ENCODE results near the gene LRP8. TPM values are rescaled to one million over a fixed set of nuclear protein-coding genes. Genes with fewer than 3 reads are reported as not detected.
A peak's percentile ranks its signal among the peaks of the same experiment; 100 is the strongest.

Gene LRP8
- total and polyA plus RNA-seq, 4 donors, result 0.15 to 0.75 (median 0.29) TPM

DNA sequence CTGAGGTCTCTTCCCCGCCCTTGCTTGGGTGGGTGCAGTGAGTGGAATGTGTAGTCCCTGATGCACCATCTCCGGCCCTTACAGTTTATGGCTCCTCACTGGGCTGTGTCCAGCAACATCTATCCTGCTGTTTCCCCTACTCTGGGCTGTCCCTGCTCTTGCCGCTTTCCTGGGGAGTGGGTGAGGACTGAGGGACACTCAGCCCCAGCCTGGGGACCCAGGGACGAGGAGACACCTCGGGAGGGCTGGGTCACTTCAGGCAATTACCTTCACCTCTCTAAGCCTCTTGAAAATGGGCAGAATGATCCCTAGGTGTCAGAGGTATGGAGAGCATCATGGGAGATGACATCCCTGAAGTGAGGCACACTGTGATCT is 13.6 kb upstream of the LRP8 start:
- Histone ChIP-seq H3K9ac (ENCODE audit: low read depth in 1 of 2, low read length in 2 of 2) (no peak overlapping the region), H3K36me3 (ENCODE audit: control insufficient read depth in 4 of 4, insufficient read depth in 3 of 4, low read depth in 1 of 4, low read length in 3 of 4) (no peaks in the 10 kb centered on the region), H3K27ac (ENCODE audit: low read depth in 1 of 2, low read length in 2 of 2) (no peak overlapping the region), H3K4me3 (ENCODE audit: low read depth in 1 of 3, low read length in 3 of 3) (no peak overlapping the region), H3K9me3 (ENCODE audit: control insufficient read depth in 4 of 4, low read length in 3 of 4) (no peaks in the 10 kb centered on the region), H3K4me1 (ENCODE audit: control insufficient read depth in 4 of 4, insufficient read depth in 4 of 4, low read length in 3 of 4) (no peaks in the 10 kb centered on the region), H3K27me3 (ENCODE audit: control insufficient read depth in 4 of 4, insufficient read depth in 4 of 4, low read length in 3 of 4) (no peaks in the 10 kb centered on the region)
- peak; percentile 27 for DNase-seq (ENCODE audit: low spot score)
- TF ChIP-seq FOXA2 (IDR thresholded peaks at IDR 0.05), result no peak
- TF ChIP-seq, protein P1, sequence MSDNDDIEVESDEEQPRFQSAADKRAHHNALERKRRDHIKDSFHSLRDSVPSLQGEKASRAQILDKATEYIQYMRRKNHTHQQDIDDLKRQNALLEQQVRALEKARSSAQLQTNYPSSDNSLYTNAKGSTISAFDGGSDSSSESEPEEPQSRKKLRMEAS (IDR thresholded peaks at IDR 0.05), result no peak
- no peak for TF ChIP-seq GABPA (IDR thresholded peaks at IDR 0.05 in 1 of 2, conservative IDR thresholded peaks at IDR 0.05 in 1 of 2)
- TF ChIP-seq SP1 (IDR thresholded peaks at IDR 0.05), result no peak
- no peak for TF ChIP-seq FOXA1 (IDR thresholded peaks at IDR 0.05)
- TF ChIP-seq, protein P2, sequence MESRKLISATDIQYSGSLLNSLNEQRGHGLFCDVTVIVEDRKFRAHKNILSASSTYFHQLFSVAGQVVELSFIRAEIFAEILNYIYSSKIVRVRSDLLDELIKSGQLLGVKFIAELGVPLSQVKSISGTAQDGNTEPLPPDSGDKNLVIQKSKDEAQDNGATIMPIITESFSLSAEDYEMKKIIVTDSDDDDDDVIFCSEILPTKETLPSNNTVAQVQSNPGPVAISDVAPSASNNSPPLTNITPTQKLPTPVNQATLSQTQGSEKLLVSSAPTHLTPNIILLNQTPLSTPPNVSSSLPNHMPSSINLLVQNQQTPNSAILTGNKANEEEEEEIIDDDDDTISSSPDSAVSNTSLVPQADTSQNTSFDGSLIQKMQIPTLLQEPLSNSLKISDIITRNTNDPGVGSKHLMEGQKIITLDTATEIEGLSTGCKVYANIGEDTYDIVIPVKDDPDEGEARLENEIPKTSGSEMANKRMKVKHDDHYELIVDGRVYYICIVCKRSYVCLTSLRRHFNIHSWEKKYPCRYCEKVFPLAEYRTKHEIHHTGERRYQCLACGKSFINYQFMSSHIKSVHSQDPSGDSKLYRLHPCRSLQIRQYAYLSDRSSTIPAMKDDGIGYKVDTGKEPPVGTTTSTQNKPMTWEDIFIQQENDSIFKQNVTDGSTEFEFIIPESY (IDR thresholded peaks at IDR 0.05), result no peak
- TF ChIP-seq, protein P3, sequence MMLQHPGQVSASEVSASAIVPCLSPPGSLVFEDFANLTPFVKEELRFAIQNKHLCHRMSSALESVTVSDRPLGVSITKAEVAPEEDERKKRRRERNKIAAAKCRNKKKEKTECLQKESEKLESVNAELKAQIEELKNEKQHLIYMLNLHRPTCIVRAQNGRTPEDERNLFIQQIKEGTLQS (IDR thresholded peaks at IDR 0.05), result no peak
- TF ChIP-seq JUND (IDR thresholded peaks at IDR 0.05), result no peak
- TF ChIP-seq HNF4A (conservative IDR thresholded peaks at IDR 0.05), result no peak
- TF ChIP-seq, protein P4, sequence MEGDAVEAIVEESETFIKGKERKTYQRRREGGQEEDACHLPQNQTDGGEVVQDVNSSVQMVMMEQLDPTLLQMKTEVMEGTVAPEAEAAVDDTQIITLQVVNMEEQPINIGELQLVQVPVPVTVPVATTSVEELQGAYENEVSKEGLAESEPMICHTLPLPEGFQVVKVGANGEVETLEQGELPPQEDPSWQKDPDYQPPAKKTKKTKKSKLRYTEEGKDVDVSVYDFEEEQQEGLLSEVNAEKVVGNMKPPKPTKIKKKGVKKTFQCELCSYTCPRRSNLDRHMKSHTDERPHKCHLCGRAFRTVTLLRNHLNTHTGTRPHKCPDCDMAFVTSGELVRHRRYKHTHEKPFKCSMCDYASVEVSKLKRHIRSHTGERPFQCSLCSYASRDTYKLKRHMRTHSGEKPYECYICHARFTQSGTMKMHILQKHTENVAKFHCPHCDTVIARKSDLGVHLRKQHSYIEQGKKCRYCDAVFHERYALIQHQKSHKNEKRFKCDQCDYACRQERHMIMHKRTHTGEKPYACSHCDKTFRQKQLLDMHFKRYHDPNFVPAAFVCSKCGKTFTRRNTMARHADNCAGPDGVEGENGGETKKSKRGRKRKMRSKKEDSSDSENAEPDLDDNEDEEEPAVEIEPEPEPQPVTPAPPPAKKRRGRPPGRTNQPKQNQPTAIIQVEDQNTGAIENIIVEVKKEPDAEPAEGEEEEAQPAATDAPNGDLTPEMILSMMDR (IDR thresholded peaks at IDR 0.05; ENCODE audit: low read depth, low read length, missing input control), result no peak
- no peak for TF ChIP-seq HNF4G (IDR thresholded peaks at IDR 0.05)
- no peak for TF ChIP-seq EGR1 (IDR thresholded peaks at IDR 0.05; ENCODE audit: low read depth in 2 of 2)
- TF ChIP-seq NR2F2 (IDR thresholded peaks at IDR 0.05), result no peak
- TF ChIP-seq RXRA (IDR thresholded peaks at IDR 0.05), result no peak
- no peak for TF ChIP-seq YY1 (IDR thresholded peaks at IDR 0.05)
- no peak for TF ChIP-seq RAD21 (IDR thresholded peaks at IDR 0.05)
- TF ChIP-seq, protein P5, sequence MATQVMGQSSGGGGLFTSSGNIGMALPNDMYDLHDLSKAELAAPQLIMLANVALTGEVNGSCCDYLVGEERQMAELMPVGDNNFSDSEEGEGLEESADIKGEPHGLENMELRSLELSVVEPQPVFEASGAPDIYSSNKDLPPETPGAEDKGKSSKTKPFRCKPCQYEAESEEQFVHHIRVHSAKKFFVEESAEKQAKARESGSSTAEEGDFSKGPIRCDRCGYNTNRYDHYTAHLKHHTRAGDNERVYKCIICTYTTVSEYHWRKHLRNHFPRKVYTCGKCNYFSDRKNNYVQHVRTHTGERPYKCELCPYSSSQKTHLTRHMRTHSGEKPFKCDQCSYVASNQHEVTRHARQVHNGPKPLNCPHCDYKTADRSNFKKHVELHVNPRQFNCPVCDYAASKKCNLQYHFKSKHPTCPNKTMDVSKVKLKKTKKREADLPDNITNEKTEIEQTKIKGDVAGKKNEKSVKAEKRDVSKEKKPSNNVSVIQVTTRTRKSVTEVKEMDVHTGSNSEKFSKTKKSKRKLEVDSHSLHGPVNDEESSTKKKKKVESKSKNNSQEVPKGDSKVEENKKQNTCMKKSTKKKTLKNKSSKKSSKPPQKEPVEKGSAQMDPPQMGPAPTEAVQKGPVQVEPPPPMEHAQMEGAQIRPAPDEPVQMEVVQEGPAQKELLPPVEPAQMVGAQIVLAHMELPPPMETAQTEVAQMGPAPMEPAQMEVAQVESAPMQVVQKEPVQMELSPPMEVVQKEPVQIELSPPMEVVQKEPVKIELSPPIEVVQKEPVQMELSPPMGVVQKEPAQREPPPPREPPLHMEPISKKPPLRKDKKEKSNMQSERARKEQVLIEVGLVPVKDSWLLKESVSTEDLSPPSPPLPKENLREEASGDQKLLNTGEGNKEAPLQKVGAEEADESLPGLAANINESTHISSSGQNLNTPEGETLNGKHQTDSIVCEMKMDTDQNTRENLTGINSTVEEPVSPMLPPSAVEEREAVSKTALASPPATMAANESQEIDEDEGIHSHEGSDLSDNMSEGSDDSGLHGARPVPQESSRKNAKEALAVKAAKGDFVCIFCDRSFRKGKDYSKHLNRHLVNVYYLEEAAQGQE (IDR thresholded peaks at IDR 0.05), result no peak
- no peak for TF ChIP-seq TAF1 (conservative IDR thresholded peaks at IDR 0.05)
- WGBS, result 83% methylated on average over 5 of the region's 5 CpGs
